AG10803 (cell line): Measurements from ENCODE around the gene PGP.

Experiments used
- DNase-seq: peaks from one replicate; pipeline ENCODE4 v3.0.0; 2010; ENCODE audit warnings: low read depth
- H3K4me3 ChIP-seq: 2 replicates; pipeline ENCODE4 v1.5.1; 2011; ENCODE audit warnings: mild to moderate bottlenecking, low read length, control low read depth
- TF ChIP-seq, protein P1 (sequence below): conservative IDR thresholded peaks from 2 replicates; pipeline ENCODE4 v1.5.1; 2011; ENCODE audit warnings: mild to moderate bottlenecking, low read length, control low read depth, inconsistent platforms

Gene PGP

DNA sequence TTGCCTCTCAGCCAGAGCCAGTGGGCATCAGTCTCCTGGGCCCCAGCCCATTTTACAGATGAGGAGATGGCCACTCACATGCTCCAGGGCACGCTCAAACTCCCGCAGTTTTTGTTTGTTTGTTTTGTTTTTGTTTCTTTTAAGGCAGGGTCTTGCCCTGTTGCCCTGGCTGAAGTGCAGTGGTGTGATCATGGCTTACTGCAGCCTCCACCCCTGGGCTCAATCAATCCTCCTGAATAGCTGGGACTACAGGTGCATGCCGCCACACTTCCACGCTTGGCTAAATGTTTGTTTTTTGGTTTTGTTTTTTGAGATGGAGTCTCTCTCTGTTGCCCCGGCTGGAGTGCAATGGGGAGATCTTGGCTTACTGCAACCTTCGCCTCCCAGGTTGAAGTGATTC, 12.3 kb upstream of the PGP start:
- TF ChIP-seq, protein P1, sequence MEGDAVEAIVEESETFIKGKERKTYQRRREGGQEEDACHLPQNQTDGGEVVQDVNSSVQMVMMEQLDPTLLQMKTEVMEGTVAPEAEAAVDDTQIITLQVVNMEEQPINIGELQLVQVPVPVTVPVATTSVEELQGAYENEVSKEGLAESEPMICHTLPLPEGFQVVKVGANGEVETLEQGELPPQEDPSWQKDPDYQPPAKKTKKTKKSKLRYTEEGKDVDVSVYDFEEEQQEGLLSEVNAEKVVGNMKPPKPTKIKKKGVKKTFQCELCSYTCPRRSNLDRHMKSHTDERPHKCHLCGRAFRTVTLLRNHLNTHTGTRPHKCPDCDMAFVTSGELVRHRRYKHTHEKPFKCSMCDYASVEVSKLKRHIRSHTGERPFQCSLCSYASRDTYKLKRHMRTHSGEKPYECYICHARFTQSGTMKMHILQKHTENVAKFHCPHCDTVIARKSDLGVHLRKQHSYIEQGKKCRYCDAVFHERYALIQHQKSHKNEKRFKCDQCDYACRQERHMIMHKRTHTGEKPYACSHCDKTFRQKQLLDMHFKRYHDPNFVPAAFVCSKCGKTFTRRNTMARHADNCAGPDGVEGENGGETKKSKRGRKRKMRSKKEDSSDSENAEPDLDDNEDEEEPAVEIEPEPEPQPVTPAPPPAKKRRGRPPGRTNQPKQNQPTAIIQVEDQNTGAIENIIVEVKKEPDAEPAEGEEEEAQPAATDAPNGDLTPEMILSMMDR, result no peak
- no peak for DNase-seq
- no peak overlapping the region for H3K4me3 ChIP-seq

DNA sequence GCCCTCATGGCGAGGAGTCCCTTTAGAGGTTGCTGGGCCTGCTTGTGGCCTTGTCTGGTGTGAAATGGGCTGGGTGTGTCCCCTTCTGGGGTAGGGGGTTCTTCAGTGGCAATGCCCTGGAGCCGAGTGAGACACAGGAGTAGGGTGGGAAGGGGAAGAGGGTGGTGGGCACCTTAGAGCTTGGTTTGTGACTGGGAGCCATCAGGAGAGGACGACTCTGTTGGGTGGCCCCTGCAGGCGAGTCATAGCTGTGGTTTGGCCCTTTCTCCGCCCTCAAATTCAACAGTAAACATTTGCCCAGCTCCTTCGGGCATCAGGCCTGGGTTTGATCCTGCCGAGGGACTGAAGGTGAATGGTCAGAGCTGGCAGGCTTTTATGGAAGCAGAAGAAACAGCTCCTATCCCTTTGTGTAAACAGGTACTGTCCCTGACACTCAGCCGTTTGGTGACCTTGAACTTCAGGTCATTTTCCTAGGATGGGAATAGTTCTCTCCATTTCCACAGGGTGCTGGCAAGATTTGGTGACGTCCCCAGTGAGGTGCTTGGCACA, 11.7 kb upstream of the PGP start:
- TF ChIP-seq, protein P1, result no peak
- DNase-seq, result no peak
- H3K4me3 ChIP-seq, result no peak overlapping the region

DNA sequence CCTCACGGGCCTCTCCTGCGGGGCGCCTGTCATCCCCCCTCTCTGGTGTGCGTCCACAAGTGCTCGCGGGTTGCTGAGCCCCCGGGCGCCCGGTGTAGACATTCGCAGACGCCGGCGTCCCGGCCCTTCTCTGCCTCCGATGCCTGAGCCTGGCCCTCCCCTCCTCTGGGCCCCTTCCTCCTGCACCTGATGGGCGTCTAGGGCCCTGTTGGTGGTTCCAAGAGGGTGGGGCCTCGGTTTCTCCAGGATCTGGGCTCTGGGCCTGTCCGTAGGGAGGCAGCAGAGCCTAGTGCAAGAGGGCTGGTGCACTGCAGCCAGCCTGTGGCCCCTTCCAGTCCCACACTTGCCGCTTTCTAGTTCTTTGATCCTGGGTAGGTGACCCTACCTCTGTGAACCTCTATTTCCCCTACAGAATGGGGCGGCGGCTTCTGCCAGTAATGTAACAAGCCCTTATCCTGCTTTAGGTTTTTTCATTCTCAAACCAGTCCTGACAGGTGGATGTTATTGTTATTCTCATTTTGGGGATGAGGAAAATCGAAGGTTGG, 9.4 kb upstream of the PGP start:
- H3K4me3 ChIP-seq, result peak overlapping the region; percentile 85
- peak; percentile 49 for DNase-seq
- TF ChIP-seq, protein P1, result peak; percentile 27

DNA sequence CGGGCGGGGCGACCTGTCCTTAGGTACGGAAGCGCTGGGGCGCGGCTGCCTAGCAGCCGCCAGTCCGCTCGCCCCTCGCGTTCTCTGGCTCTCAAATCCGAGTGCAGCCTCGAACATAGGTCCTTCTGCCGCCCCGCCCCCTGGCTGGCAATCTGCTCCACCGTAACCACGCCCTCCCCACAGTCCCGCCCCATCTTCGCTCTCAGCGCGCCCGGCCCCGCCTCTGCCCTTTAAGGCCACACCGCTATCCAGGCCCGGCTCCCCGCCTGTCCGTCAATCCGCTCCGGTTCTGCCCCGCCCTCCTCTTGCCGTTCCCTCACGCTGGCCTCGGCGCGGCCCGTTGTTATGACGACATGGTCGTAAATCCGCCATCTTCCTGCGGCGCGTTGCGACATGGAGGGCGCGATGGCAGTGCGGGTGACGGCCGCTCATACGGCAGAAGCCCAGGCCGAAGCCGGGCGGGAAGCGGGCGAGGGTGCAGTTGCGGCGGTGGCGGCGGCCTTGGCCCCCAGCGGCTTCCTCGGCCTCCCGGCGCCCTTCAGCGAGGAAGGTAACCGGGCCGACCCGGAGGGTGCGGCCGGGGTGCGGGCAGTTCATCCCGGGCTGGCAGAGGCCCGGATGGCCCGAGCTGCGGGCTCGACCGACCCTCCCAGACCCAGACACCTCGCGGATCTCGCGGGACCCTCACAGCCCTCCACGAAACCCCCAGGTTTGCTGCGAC, 8.7 kb upstream of the PGP start, which contains the start of gene E4F1:
E4F1 (plus strand) TSS at position 371 of the 721 bp plus-strand sequence; CDS start at position 394, 23 bp downstream.
- peak within 1 kb of the TSS; percentile 85 for H3K4me3 ChIP-seq
- TF ChIP-seq, protein P1, result no peak
- DNase-seq, result peak; percentile 100

DNA sequence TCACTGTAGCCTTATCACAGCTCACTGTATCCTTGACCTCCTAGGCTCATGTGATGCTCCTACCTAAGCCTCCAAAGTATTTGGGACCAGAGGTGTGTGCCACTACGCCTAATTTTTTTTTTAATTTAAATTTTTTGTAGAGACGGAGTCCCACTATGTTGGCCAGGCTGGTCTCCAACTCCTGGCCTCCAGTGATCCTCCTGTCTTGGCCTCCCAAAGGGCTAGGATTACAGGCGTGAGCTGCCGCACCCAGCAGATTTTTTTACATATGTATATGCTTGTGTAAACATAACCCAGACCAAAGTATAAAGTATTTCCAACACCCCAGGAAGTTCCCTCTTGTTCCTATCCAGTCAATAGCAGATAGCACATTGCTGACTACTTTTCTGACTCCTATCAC, 1.7 kb upstream of the PGP start:
- no peak for DNase-seq
- H3K4me3 ChIP-seq, result no peak overlapping the region
- TF ChIP-seq, protein P1, result no peak

DNA sequence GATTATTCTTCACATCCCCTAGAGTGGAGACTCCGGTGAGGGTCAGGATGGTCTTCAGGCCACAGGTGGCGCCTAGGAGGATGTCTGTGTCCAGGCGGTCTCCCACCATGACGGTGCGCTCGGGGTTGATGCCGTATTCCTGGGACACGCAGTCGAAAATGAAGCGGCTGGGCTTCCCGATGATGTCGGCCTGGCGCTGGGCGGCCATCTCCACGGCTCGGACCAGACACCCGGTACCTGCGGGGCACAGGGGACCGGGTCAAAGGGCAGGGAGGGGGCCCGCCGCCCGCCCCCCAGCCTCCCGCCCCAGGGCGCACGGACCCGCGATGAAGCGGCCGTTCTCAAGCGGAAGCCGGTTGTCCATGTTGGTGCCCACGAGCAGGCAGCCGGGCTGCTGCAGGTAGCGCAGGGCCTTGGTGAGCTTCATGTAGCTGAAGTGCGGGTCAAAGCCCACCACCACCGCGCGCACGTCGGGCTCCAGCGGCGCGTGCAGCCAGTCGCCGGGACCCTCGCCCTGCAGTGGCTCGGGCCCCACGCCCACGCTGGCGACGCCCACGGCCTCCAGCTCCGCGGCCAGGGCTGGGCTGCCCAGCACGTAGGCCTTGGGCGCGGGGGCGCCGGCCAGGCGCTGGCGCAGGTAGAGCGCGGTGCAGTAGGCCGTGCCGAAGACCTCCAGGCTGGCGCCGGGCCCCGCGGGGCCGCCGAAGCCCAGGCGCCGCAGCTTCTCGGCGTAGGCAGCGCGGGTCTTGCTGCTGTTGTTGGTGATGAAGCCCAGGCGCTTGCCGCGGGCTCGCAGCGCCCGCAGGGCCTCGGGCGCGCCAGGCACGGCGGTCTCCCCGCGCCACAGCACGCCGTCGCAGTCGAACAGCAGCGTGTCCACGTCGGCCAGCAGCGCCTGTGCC, 572 bp downstream of the PGP start:
- TF ChIP-seq, protein P1, result 0 out of 2 replicates have a peak, but pooled peaks have one; percentile 2
- DNase-seq, result no peak
- peak overlapping the region; percentile 60 for H3K4me3 ChIP-seq
